Effector memory CD8-positive, alpha-beta T cell (primary cell): ENCODE data around the gene UBE2O.
A peak's percentile ranks its signal among the peaks of the same experiment; 100 is the strongest.
"Not testable (repeated sequence)": the region's sequence is repeated elsewhere in the genome, so short reads cannot be mapped to it uniquely, and the experiment has no call there.

Source experiments
- ATAC-seq: fragments of 150-1000 bp; cut with Tn5 transposase; replicated peaks from 2 replicates; pipeline ENCODE4 v1.10.0; 2021; ENCODE audit warnings: mild to moderate bottlenecking, moderate library complexity
- DNase-seq, 3 experiments: peaks; one replicate each; pipeline ENCODE4 v3.0.0; 2021
- H3K27ac Mint-ChIP-seq, 2 donors: one replicate each; pipeline ENCODE4 v1.8.0; 2022; ENCODE audit warnings: mild to moderate bottlenecking in 2 of 2, mixed read lengths in 2 of 2, moderate library complexity in 2 of 2
- H3K27me3 Mint-ChIP-seq, 2 donors: one replicate each; pipeline ENCODE4 v1.8.0; 2022; ENCODE audit warnings: mixed read lengths in 2 of 2
- H3K36me3 Mint-ChIP-seq: one replicate; pipeline ENCODE4 v1.8.0; 2022; ENCODE audit warnings: mild to moderate bottlenecking, moderate library complexity, mixed read lengths; ENCODE audit not compliant: insufficient read depth
- H3K4me1 Mint-ChIP-seq, 2 donors: one replicate each; pipeline ENCODE4 v1.8.0; 2022; ENCODE audit warnings: low read depth in 2 of 2, mixed read lengths in 2 of 2
- H3K4me3 Mint-ChIP-seq, 2 donors: one replicate each; pipeline ENCODE4 v1.8.0; 2022; ENCODE audit warnings: mild to moderate bottlenecking in 2 of 2, mixed read lengths in 2 of 2, moderate library complexity in 2 of 2
- H3K9me3 Mint-ChIP-seq, 2 donors: one replicate each; pipeline ENCODE4 v1.8.0; 2022; ENCODE audit warnings: mixed read lengths in 2 of 2

The UBE2O gene

GRCh38 chr17:76363107-76363842 is 89.7 kb downstream of the UBE2O start:
- H3K4me3 Mint-ChIP-seq, result no peak overlapping the region
- H3K36me3 Mint-ChIP-seq, result no peaks in the 10 kb centered on the region
- no peak for ATAC-seq
- DNase-seq, result no peak
- no peaks in the 10 kb centered on the region for H3K9me3 Mint-ChIP-seq
- no peak overlapping the region for H3K27ac Mint-ChIP-seq
- peaks cover 15 to 24% of the 10 kb centered on the region in 2 donors for H3K27me3 Mint-ChIP-seq
- H3K4me1 Mint-ChIP-seq, result no peaks in the 10 kb centered on the region

GRCh38 chr17:76360461-76360860 is 92.5 kb downstream of the UBE2O start:
- H3K36me3 Mint-ChIP-seq, result no peaks in the 10 kb centered on the region
- H3K9me3 Mint-ChIP-seq, result no peaks in the 10 kb centered on the region
- peaks cover 15 to 32% of the 10 kb centered on the region in 2 donors for H3K27me3 Mint-ChIP-seq
- H3K27ac Mint-ChIP-seq, result no peak overlapping the region
- no peaks in the 10 kb centered on the region for H3K4me1 Mint-ChIP-seq
- no peak for ATAC-seq
- DNase-seq, result no peak
- no peak overlapping the region for H3K4me3 Mint-ChIP-seq

- ATAC-seq, DNase-seq, H3K4me3 Mint-ChIP-seq, H3K4me1 Mint-ChIP-seq, H3K27ac Mint-ChIP-seq, H3K36me3 Mint-ChIP-seq, H3K9me3 Mint-ChIP-seq: not testable (repeated sequence)
- peaks cover 15 to 32% of the 10 kb centered on the region in 2 donors for H3K27me3 Mint-ChIP-seq
Measured at GRCh38 chr17:76359776-76360175, 93.2 kb downstream of the UBE2O start.

- ATAC-seq (no peak), DNase-seq (no peak)
- Mint-ChIP-seq H3K9me3 (no peaks in the 10 kb centered on the region), H3K4me3 (no peak overlapping the region), H3K36me3 (no peaks in the 10 kb centered on the region), H3K4me1 (peaks cover under 1 to 1% of the 10 kb centered on the region in 2 donors), H3K27me3 (peaks cover 15 to 32% of the 10 kb centered on the region in 2 donors), H3K27ac (no peak overlapping the region)
Measured at GRCh38 chr17:76359375-76359774, 93.6 kb downstream of the UBE2O start.

- Mint-ChIP-seq H3K27ac (no peak overlapping the region), H3K36me3 (peaks cover 2% of the 10 kb centered on the region), H3K9me3 (no peaks in the 10 kb centered on the region), H3K27me3 (peaks cover 15 to 32% of the 10 kb centered on the region in 2 donors), H3K4me3 (no peak overlapping the region), H3K4me1 (peaks cover 9 to 12% of the 10 kb centered on the region in 2 donors)
- no peak for ATAC-seq
- DNase-seq, result no peak
Measured at GRCh38 chr17:76357597-76358158, 95.3 kb downstream of the UBE2O start.

- DNase-seq (no peak), ATAC-seq (no peak)
- Mint-ChIP-seq H3K27ac (no peak overlapping the region), H3K9me3 (no peaks in the 10 kb centered on the region), H3K4me1 (peaks cover 13 to 16% of the 10 kb centered on the region in 2 donors), H3K4me3 (no peak overlapping the region), H3K27me3 (peaks cover 8 to 26% of the 10 kb centered on the region in 2 donors), H3K36me3 (peaks cover 2% of the 10 kb centered on the region)
Measured at GRCh38 chr17:76356803-76357456, 96.0 kb downstream of the UBE2O start.

GRCh38 chr17:76354747-76355310 is 98.1 kb downstream of the UBE2O start:
- H3K4me1 Mint-ChIP-seq, result peaks cover 17 to 18% of the 10 kb centered on the region in 2 donors
- peaks cover 2% of the 10 kb centered on the region for H3K36me3 Mint-ChIP-seq
- H3K4me3 Mint-ChIP-seq, result peak overlapping the region; percentile 84 to 88
- peak overlapping the region in 1 of 2 donors; percentile 81 for H3K27ac Mint-ChIP-seq
- H3K9me3 Mint-ChIP-seq, result no peaks in the 10 kb centered on the region
- ATAC-seq (no peak), DNase-seq (no peak)
- peaks cover 0 to 12% of the 10 kb centered on the region in 2 donors for H3K27me3 Mint-ChIP-seq

- H3K27ac Mint-ChIP-seq, result peak overlapping the region; percentile 81 to 95
- H3K4me1 Mint-ChIP-seq, result peaks cover 17 to 18% of the 10 kb centered on the region in 2 donors
- H3K9me3 Mint-ChIP-seq, result no peaks in the 10 kb centered on the region
- H3K27me3 Mint-ChIP-seq, result peaks cover 0 to 8% of the 10 kb centered on the region in 2 donors
- peaks cover 2% of the 10 kb centered on the region for H3K36me3 Mint-ChIP-seq
- no peak for DNase-seq
- peak overlapping the region; percentile 84 to 88 for H3K4me3 Mint-ChIP-seq
- ATAC-seq, result peak; percentile 6
Measured at GRCh38 chr17:76354317-76354729, 98.6 kb downstream of the UBE2O start.

GRCh38 chr17:76353599-76354316 is 99.2 kb downstream of the UBE2O start, which contains the start of gene PRPSAP1:
Gene PRPSAP1 (minus strand): TSS chr17:76353916. CDS start chr17:76353703, 213 bp downstream.
- DNase-seq (peak; percentile 68 to 85 (median 70)), ATAC-seq (peak; percentile 94)
- Mint-ChIP-seq H3K9me3 (no peaks in the 10 kb centered on the region), H3K27me3 (peaks cover 0 to 8% of the 10 kb centered on the region in 2 donors), H3K4me1 (peaks cover 17 to 18% of the 10 kb centered on the region in 2 donors), H3K27ac (peak within 1 kb of the TSS; percentile 81 to 95), H3K4me3 (peak within 1 kb of the TSS; percentile 84 to 88), H3K36me3 (peaks cover 2% of the 10 kb centered on the region)

- DNase-seq (peak in 2 of 3 experiments; percentile 2 to 3), ATAC-seq (no peak)
- H3K9me3 Mint-ChIP-seq, result no peaks in the 10 kb centered on the region
- H3K27ac Mint-ChIP-seq, result peak overlapping the region; percentile 81 to 84
- H3K27me3 Mint-ChIP-seq, result peaks cover 0 to 8% of the 10 kb centered on the region in 2 donors
- peaks cover 17 to 18% of the 10 kb centered on the region in 2 donors for H3K4me1 Mint-ChIP-seq
- H3K36me3 Mint-ChIP-seq, result peaks cover 2% of the 10 kb centered on the region
- peak overlapping the region; percentile 84 to 88 for H3K4me3 Mint-ChIP-seq
Measured at GRCh38 chr17:76353004-76353598, 99.9 kb downstream of the UBE2O start.

GRCh38 chr17:76351526-76352071 is 101.4 kb downstream of the UBE2O start:
- Mint-ChIP-seq H3K27me3 (no peaks in the 10 kb centered on the region), H3K4me3 (peak overlapping the region; percentile 84 to 88), H3K4me1 (peaks cover 20 to 22% of the 10 kb centered on the region in 2 donors), H3K9me3 (no peaks in the 10 kb centered on the region), H3K36me3 (peaks cover 15% of the 10 kb centered on the region), H3K27ac (peak overlapping the region in 1 of 2 donors; percentile 23)
- no peak for ATAC-seq
- no peak for DNase-seq

- Mint-ChIP-seq H3K27me3 (no peaks in the 10 kb centered on the region), H3K27ac (no peak overlapping the region), H3K9me3 (no peaks in the 10 kb centered on the region), H3K4me3 (no peak overlapping the region), H3K4me1 (peaks cover 20 to 22% of the 10 kb centered on the region in 2 donors), H3K36me3 (peaks cover 27% of the 10 kb centered on the region)
- DNase-seq (no peak), ATAC-seq (no peak)
Measured at GRCh38 chr17:76350463-76350862, 102.5 kb downstream of the UBE2O start.
